ENCODE measurements around the gene BBX. TPM values are rescaled to one million over a fixed set of nuclear protein-coding genes. Genes with fewer than 3 reads are reported as not detected.

The BBX gene
- total and polyA plus RNA-seq, 2 of the 4 experiments (the other 2 are of a cell fraction), result 13.6 to 107 TPM

DNA sequence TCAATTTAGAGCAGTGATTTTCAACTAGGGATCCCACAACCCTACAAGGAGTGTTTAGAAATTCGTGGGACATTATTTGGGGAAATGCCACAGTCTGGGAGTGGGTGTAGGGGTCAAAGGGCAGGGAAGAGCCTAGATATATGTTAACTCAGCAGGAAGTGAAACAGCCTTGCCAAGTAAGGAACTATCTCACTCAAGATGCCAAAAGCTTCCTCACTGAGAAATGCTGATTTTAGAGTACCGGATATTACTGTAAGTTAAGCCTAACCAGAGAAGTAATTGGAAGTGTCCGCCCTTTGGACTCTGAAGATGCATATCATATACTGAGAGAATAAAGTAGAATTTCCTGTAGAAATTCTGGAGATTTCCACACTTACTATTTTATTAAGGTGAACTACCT lies 158.6 kb downstream of the BBX start:
- no peak overlapping the region for H2BK20ac ChIP-seq (ENCODE audit: low read depth, low read length)
- no peak overlapping the region for H2BK120ac ChIP-seq (ENCODE audit: low read depth, low read length)
- DNase-seq, result no peak
- H3K36me3 ChIP-seq (ENCODE audit: control insufficient read depth, insufficient read depth, low read length), result no peaks in the 10 kb centered on the region
- H3K79me1 ChIP-seq (ENCODE audit: low read depth in 1 of 2, low read length in 2 of 2), result peaks cover 4 to 12% of the 10 kb centered on the region in 2 experiments; a peak in 2 of 4 replicates
- no CpG with 5 or more reads among the region's 3 CpGs for WGBS, 2 experiments (ENCODE audit: extremely low coverage in 2 of 2, insufficient read length in 1 of 2)
- no peaks in the 10 kb centered on the region; the same call in 1 of the 2 replicates for H4K20me1 ChIP-seq (ENCODE audit: insufficient read depth, low read length)
- H2BK15ac ChIP-seq (ENCODE audit: low read depth, low read length), result no peak overlapping the region
- H3K14ac ChIP-seq (replicated peaks; ENCODE audit: low read depth, low read length), result no peak overlapping the region
- no TSS peak for BruUV-seq (replicated peaks)
- H4K5ac ChIP-seq (ENCODE audit: low read depth, low read length), result no peak overlapping the region
- ChIA-PET POLR2A (ENCODE audit: unreplicated experiment) (no interaction called here), CTCF (no interaction called here)
- no peak for ATAC-seq (ENCODE audit: low read depth)
- peaks cover 2% of the 10 kb centered on the region; the same call in 1 of the 2 replicates for H3K9me3 ChIP-seq (ENCODE audit: control insufficient read depth, insufficient read depth, low read length)
- H3K56ac ChIP-seq (ENCODE audit: extremely low read depth, insufficient read depth, low read length), result no peak overlapping the region
- H3K27ac ChIP-seq (ENCODE audit: insufficient read depth, low read length), result no peak overlapping the region
- H2BK5ac ChIP-seq (ENCODE audit: low read depth, low read length, poor library complexity, severe bottlenecking), result no peak overlapping the region
- no peak overlapping the region for H3K18ac ChIP-seq (ENCODE audit: low read depth, low read length)
- dilution Hi-C loops (cut with HindIII; ENCODE audit: low sequenced_read_pairs, unreplicated experiment) (no loop called here), in situ Hi-C loops (cut with MboI; ENCODE audit: low sequenced_read_pairs) (no loop called here), intact Hi-C loops (cut with micrococcal nuclease) (no loop called here)
- H3K9ac ChIP-seq (ENCODE audit: low read depth, low read length), result no peak overlapping the region
- H3K27me3 ChIP-seq (ENCODE audit: control insufficient read depth, insufficient read depth, low read length), result no peaks in the 10 kb centered on the region
- no peak overlapping the region for H3K4me2 ChIP-seq (ENCODE audit: low read depth, low read length)
- TF ChIP-seq, protein P1, sequence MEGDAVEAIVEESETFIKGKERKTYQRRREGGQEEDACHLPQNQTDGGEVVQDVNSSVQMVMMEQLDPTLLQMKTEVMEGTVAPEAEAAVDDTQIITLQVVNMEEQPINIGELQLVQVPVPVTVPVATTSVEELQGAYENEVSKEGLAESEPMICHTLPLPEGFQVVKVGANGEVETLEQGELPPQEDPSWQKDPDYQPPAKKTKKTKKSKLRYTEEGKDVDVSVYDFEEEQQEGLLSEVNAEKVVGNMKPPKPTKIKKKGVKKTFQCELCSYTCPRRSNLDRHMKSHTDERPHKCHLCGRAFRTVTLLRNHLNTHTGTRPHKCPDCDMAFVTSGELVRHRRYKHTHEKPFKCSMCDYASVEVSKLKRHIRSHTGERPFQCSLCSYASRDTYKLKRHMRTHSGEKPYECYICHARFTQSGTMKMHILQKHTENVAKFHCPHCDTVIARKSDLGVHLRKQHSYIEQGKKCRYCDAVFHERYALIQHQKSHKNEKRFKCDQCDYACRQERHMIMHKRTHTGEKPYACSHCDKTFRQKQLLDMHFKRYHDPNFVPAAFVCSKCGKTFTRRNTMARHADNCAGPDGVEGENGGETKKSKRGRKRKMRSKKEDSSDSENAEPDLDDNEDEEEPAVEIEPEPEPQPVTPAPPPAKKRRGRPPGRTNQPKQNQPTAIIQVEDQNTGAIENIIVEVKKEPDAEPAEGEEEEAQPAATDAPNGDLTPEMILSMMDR (conservative IDR thresholded peaks at IDR 0.05; ENCODE audit: low read depth, low read length), result no peak
- no peak for TF ChIP-seq MAZ (IDR thresholded peaks at IDR 0.05; ENCODE audit: borderline replicate concordance, low read depth, low read length)
- TF ChIP-seq FOS (IDR thresholded peaks at IDR 0.05; ENCODE audit: low read depth, low read length), result no peak
- no peak overlapping the region for H2AFZ ChIP-seq (replicated peaks; ENCODE audit: low read length, poor library complexity)
- H2AK5ac ChIP-seq (ENCODE audit: low read depth, low read length), result no peak overlapping the region
- H3K4ac ChIP-seq (ENCODE audit: low read depth, low read length), result no peak overlapping the region
- H4K91ac ChIP-seq (ENCODE audit: insufficient read depth, low read depth, low read length), result no peak overlapping the region
- H2AK9ac ChIP-seq (replicated peaks; ENCODE audit: low read depth, low read length, poor library complexity), result no peak overlapping the region
- H3K4me3 ChIP-seq (ENCODE audit: insufficient read depth, low read depth, low read length), result no peak overlapping the region
- H3K9me1 ChIP-seq (ENCODE audit: insufficient read depth, low read length), result no peaks in the 10 kb centered on the region
- peaks cover 5% of the 10 kb centered on the region; the same call in 1 of the 2 replicates for H3K4me1 ChIP-seq (ENCODE audit: control insufficient read depth, insufficient read depth, low read length)
- no peak overlapping the region for H4K8ac ChIP-seq (ENCODE audit: low read depth in 2 of 2, low read length in 2 of 2)
- H3K23ac ChIP-seq (ENCODE audit: low read depth, low read length), result no peak overlapping the region

Data from IMR-90 (cell line).